Measurements from ENCODE around the gene OR11A1.

Gene OR11A1

GRCh38 chr6:29456971-29457370, at the start of gene OR11A1, which contains the start of gene OR2H1:
Gene OR11A1 (minus strand): TSS chr6:29457071. CDS start chr6:29427641, 29,430 bp downstream.
Gene OR2H1 (plus strand): TSS chr6:29457155. CDS start chr6:29461770, 4,615 bp downstream.
- DNase-seq: no peak

GRCh38 chr6:29506446-29507067, 49.7 kb upstream of the OR11A1 start:
- no peak for DNase-seq

- no peak for DNase-seq
These were observed 48.9 kb upstream of the OR11A1 start for GRCh38 chr6:29505808-29506207.

- no peak for DNase-seq
These were observed 48.1 kb upstream of the OR11A1 start for GRCh38 chr6:29504961-29505360.

- no peak for DNase-seq
These were observed 45.7 kb upstream of the OR11A1 start for GRCh38 chr6:29502597-29502996.

- no peak for DNase-seq
These were observed 45.3 kb upstream of the OR11A1 start for GRCh38 chr6:29502181-29502580.

GRCh38 chr6:29501106-29501505, 44.2 kb upstream of the OR11A1 start:
- DNase-seq: no peak

GRCh38 chr6:29500594-29500993, 43.7 kb upstream of the OR11A1 start:
- DNase-seq: no peak

GRCh38 chr6:29499704-29500103, 42.8 kb upstream of the OR11A1 start:
- DNase-seq: no peak

GRCh38 chr6:29496961-29497360, 40.1 kb upstream of the OR11A1 start:
- no peak for DNase-seq

GRCh38 chr6:29495571-29495970, 38.7 kb upstream of the OR11A1 start:
- no peak for DNase-seq

GRCh38 chr6:29494131-29494530, 37.3 kb upstream of the OR11A1 start:
- no peak for DNase-seq

GRCh38 chr6:29493261-29493660, 36.4 kb upstream of the OR11A1 start:
- no peak for DNase-seq

GRCh38 chr6:29491574-29491973, 34.7 kb upstream of the OR11A1 start:
- no peak for DNase-seq

- no peak for DNase-seq
These were observed 33.7 kb upstream of the OR11A1 start for GRCh38 chr6:29490552-29490951.

- no peak for DNase-seq
These were observed 33.2 kb upstream of the OR11A1 start for GRCh38 chr6:29490055-29490454.

- no peak for DNase-seq
These were observed 32.4 kb upstream of the OR11A1 start for GRCh38 chr6:29489286-29489685.

GRCh38 chr6:29488874-29489273, 32.0 kb upstream of the OR11A1 start:
- no peak for DNase-seq

GRCh38 chr6:29487660-29488059, 30.8 kb upstream of the OR11A1 start, which contains the start of gene MAS1L:
Gene MAS1L (minus strand): TSS chr6:29487956. CDS start chr6:29487902, 54 bp downstream.
- no peak for DNase-seq

GRCh38 chr6:29487131-29487530, 30.3 kb upstream of the OR11A1 start:
- DNase-seq: no peak

- DNase-seq: no peak
These were observed 29.7 kb upstream of the OR11A1 start for GRCh38 chr6:29486577-29486976.

GRCh38 chr6:29483735-29484134, 26.9 kb upstream of the OR11A1 start:
- no peak for DNase-seq

- DNase-seq: no peak
These were observed 26.3 kb upstream of the OR11A1 start for GRCh38 chr6:29483186-29483585.

GRCh38 chr6:29479560-29479959, 22.7 kb upstream of the OR11A1 start:
- DNase-seq: no peak

- DNase-seq: no peak
These were observed 21.9 kb upstream of the OR11A1 start for GRCh38 chr6:29478740-29479139.

All from retina (tissue), 1 donor.